Liver (tissue), 9 donors: ENCODE measurements around the gene ARAP2. TPM values are rescaled to one million over a fixed set of nuclear protein-coding genes. Genes with fewer than 3 reads are reported as not detected.

Experiments
- DNase-seq: peaks from one replicate; pipeline ENCODE4 v3.0.0-alpha.2; 2017; ENCODE audit warnings: low spot score
- H3K27ac ChIP-seq, 2 donors: one replicate each; pipeline ENCODE4 v1.7.0; 2013; ENCODE audit warnings: inconsistent platforms in 2 of 2, low read length in 2 of 2, control low read depth in 1 of 2, low read depth in 1 of 2, mild to moderate bottlenecking in 1 of 2
- H3K27me3 ChIP-seq, 4 donors: one replicate each; pipeline versions ENCODE4 v1.6.1 to v1.7.0; 2013; ENCODE audit warnings: low read length in 3 of 4, inconsistent platforms in 1 of 4, mild to moderate bottlenecking in 1 of 4, moderate library complexity in 1 of 4; ENCODE audit not compliant: control insufficient read depth in 4 of 4, insufficient read depth in 4 of 4
- H3K36me3 ChIP-seq, 4 donors: one replicate each; pipeline versions ENCODE4 v1.6.1 to v1.7.0; 2013; ENCODE audit warnings: low read length in 3 of 4, mild to moderate bottlenecking in 3 of 4, low read depth in 1 of 4, moderate library complexity in 1 of 4; ENCODE audit not compliant: control insufficient read depth in 4 of 4, insufficient read depth in 3 of 4
- H3K4me1 ChIP-seq, 4 donors: one replicate each; pipeline versions ENCODE4 v1.6.1 to v1.7.0; 2013; ENCODE audit warnings: low read length in 3 of 4, mild to moderate bottlenecking in 3 of 4, moderate library complexity in 1 of 4; ENCODE audit not compliant: control insufficient read depth in 4 of 4, insufficient read depth in 4 of 4
- H3K4me3 ChIP-seq, 3 donors: one replicate each; pipeline versions ENCODE4 v1.6.1 to v1.7.0; 2013; ENCODE audit warnings: low read length in 3 of 3, control low read depth in 1 of 3, low read depth in 1 of 3, mild to moderate bottlenecking in 1 of 3
- H3K9ac ChIP-seq, 2 donors: one replicate each; pipeline ENCODE4 v1.7.0; 2013; ENCODE audit warnings: low read length in 2 of 2, mild to moderate bottlenecking in 2 of 2, moderate library complexity in 2 of 2, control low read depth in 1 of 2, low read depth in 1 of 2
- H3K9me3 ChIP-seq, 4 donors: one replicate each; pipeline versions ENCODE4 v1.6.1 to v1.7.0; 2013; ENCODE audit warnings: low read length in 3 of 4; ENCODE audit not compliant: control insufficient read depth in 4 of 4
- EGR1 ChIP-seq, 2 donors: IDR thresholded peaks; 2 replicates each; pipeline ENCODE4 v1.6.1; 2016 to 2018; ENCODE audit warnings: antibody characterized with exemption in 2 of 2, low read depth in 2 of 2
- FOXA2 ChIP-seq: IDR thresholded peaks from 2 replicates; pipeline ENCODE4 v1.6.1; 2016; ENCODE audit warnings: antibody characterized with exemption
- GABPA ChIP-seq, 2 donors: IDR thresholded peaks in 1 of 2; conservative IDR thresholded peaks in 1 of 2; 2 replicates each; pipeline ENCODE4 v1.6.1; 2016; ENCODE audit warnings: antibody characterized with exemption in 2 of 2, mild to moderate bottlenecking in 1 of 2, moderate library complexity in 1 of 2
- HNF4A ChIP-seq, 2 donors: conservative IDR thresholded peaks; 2 replicates each; pipeline ENCODE4 v1.6.1; 2016; ENCODE audit warnings: antibody characterized with exemption in 2 of 2, mild to moderate bottlenecking in 2 of 2
- HNF4G ChIP-seq: IDR thresholded peaks from 2 replicates; pipeline ENCODE4 v1.6.1; 2016; ENCODE audit warnings: antibody characterized with exemption
- NR2F2 ChIP-seq: IDR thresholded peaks from 2 replicates; pipeline ENCODE4 v1.6.1; 2016; ENCODE audit warnings: antibody characterized with exemption
- RXRA ChIP-seq, 2 donors: IDR thresholded peaks; 2 replicates each; pipeline ENCODE4 v1.6.1; 2017 to 2018; ENCODE audit warnings: antibody characterized with exemption in 2 of 2, mild to moderate bottlenecking in 1 of 2
- SP1 ChIP-seq: IDR thresholded peaks from 2 replicates; pipeline ENCODE4 v1.6.1; 2018; ENCODE audit warnings: antibody characterized with exemption, mild to moderate bottlenecking
- TAF1 ChIP-seq: conservative IDR thresholded peaks from 2 replicates; pipeline ENCODE4 v1.6.1; 2016; ENCODE audit warnings: antibody characterized with exemption, mild to moderate bottlenecking
- YY1 ChIP-seq: IDR thresholded peaks from 2 replicates; pipeline ENCODE4 v1.6.1; 2016; ENCODE audit warnings: antibody characterized with exemption, mild to moderate bottlenecking
- WGBS: extraction: QIAGEN DNeasy Blood & Tissue Kit; methylation state at CpG from one replicate; pipeline ENCODE4 v1.1.7; 2013; 5-methylcytosine and 5-hydroxymethylcytosine counted together
- polyA plus RNA-seq, 2 donors: library from polyadenylated mRNA; stranded (reverse) in 1 of 2; unstranded in 1 of 2; fragments of 200-250 nt in 1 of 2; fragments of >200 nt in 1 of 2; fragmentation: Nextera tagmentation in 1 of 2; extraction: Ambion mirVana in 1 of 2; gene quantifications; one replicate each; pipeline versions ENCODE4 v1.2.1 to v1.2.3, GENCODE V29; 2013 to 2015
- total RNA-seq, 2 donors: library from RNA; depleted of rRNA; stranded (reverse); fragments of >200 nt; gene quantifications; one replicate each; pipeline ENCODE4 v1.2.3, GENCODE V29; 2014
- TF ChIP-seq, protein P1 (sequence below): fragments of 150-350 bp; IDR thresholded peaks from 2 replicates; pipeline ENCODE4 v1.5.1; 2017; ENCODE audit warnings: improper control_type of control experiment, low read depth, low read length; ENCODE audit not compliant: missing input control
- TF ChIP-seq, protein P2 (sequence below): IDR thresholded peaks from 2 replicates; pipeline ENCODE4 v1.6.1; 2016; ENCODE audit warnings: antibody characterized with exemption, mild to moderate bottlenecking
- TF ChIP-seq, protein P3 (sequence below): IDR thresholded peaks from 2 replicates; pipeline ENCODE4 v1.6.1; 2016; ENCODE audit warnings: antibody characterized with exemption
- TF ChIP-seq, protein P4 (sequence below): IDR thresholded peaks from 2 replicates; pipeline ENCODE4 v1.6.1; 2016; ENCODE audit warnings: antibody characterized with exemption
- donor health status: healthy.
- donor health status: healthy.
- donor health status: healthy.
- donor health status: healthy.
- donor health status: healthy.

The ARAP2 gene
- total and polyA plus RNA-seq, 4 donors = 1.6 to 23.6 (median 5.4) TPM

DNA sequence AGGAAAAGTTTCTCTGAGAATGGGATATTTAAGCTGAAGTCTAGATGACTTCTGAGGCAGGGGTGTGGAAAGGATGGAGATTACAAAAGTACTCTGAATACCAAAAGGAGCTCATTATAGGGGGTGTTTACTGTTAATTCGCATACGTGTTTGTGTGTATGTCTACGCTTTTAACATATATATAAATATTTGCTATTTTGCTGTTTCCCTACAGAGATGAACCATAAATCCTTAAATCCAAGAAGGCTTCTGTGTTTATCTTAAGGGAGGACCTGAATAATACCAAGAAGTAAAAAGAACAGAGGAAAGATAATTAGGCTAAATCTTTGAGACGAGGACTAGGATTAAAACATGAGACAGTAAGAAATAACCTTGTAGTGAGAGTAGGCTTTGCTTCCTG lies 166.0 kb downstream of the ARAP2 start (continued):
- TF ChIP-seq, protein P1, sequence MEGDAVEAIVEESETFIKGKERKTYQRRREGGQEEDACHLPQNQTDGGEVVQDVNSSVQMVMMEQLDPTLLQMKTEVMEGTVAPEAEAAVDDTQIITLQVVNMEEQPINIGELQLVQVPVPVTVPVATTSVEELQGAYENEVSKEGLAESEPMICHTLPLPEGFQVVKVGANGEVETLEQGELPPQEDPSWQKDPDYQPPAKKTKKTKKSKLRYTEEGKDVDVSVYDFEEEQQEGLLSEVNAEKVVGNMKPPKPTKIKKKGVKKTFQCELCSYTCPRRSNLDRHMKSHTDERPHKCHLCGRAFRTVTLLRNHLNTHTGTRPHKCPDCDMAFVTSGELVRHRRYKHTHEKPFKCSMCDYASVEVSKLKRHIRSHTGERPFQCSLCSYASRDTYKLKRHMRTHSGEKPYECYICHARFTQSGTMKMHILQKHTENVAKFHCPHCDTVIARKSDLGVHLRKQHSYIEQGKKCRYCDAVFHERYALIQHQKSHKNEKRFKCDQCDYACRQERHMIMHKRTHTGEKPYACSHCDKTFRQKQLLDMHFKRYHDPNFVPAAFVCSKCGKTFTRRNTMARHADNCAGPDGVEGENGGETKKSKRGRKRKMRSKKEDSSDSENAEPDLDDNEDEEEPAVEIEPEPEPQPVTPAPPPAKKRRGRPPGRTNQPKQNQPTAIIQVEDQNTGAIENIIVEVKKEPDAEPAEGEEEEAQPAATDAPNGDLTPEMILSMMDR = no peak
- TF ChIP-seq SP1 = no peak
- TF ChIP-seq RXRA (IDR thresholded peaks at IDR 0.05) = no peak
- TF ChIP-seq, protein P2, sequence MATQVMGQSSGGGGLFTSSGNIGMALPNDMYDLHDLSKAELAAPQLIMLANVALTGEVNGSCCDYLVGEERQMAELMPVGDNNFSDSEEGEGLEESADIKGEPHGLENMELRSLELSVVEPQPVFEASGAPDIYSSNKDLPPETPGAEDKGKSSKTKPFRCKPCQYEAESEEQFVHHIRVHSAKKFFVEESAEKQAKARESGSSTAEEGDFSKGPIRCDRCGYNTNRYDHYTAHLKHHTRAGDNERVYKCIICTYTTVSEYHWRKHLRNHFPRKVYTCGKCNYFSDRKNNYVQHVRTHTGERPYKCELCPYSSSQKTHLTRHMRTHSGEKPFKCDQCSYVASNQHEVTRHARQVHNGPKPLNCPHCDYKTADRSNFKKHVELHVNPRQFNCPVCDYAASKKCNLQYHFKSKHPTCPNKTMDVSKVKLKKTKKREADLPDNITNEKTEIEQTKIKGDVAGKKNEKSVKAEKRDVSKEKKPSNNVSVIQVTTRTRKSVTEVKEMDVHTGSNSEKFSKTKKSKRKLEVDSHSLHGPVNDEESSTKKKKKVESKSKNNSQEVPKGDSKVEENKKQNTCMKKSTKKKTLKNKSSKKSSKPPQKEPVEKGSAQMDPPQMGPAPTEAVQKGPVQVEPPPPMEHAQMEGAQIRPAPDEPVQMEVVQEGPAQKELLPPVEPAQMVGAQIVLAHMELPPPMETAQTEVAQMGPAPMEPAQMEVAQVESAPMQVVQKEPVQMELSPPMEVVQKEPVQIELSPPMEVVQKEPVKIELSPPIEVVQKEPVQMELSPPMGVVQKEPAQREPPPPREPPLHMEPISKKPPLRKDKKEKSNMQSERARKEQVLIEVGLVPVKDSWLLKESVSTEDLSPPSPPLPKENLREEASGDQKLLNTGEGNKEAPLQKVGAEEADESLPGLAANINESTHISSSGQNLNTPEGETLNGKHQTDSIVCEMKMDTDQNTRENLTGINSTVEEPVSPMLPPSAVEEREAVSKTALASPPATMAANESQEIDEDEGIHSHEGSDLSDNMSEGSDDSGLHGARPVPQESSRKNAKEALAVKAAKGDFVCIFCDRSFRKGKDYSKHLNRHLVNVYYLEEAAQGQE = no peak

DNA sequence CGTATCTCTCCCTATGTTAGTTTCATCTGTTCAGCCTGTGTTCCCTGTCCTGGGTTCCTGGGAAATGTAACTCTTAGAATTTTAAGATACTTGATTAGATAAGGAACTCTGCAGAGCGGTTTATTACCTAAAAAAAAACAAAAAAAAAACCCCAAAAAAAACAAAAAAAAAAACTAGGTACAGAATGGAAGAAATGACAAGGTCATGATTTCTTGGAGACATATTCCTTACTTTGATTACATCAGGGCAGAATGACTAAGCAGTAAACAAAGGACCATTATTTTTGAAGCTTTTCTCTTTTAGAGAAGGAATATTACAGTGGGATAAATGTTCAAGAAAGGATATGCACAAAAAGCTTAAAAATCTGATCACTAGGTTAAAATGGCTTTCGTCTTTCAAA lies 171.8 kb downstream of the ARAP2 start:
- Histone ChIP-seq H3K27ac (no peak overlapping the region), H3K4me1 (no peaks in the 10 kb centered on the region), H3K9ac (no peak overlapping the region), H3K4me3 (no peak overlapping the region), H3K27me3 (no peaks in the 10 kb centered on the region), H3K36me3 (peaks cover 0 to 22% (median 5%) of the 10 kb centered on the region in 4 donors), H3K9me3 (no peaks in the 10 kb centered on the region)
- TF ChIP-seq HNF4A (conservative IDR thresholded peaks at IDR 0.05) (no peak), YY1 (no peak), NR2F2 (no peak), HNF4G (no peak), RXRA (IDR thresholded peaks at IDR 0.05) (no peak), FOXA2 (no peak), TAF1 (no peak), GABPA (IDR thresholded peaks at IDR 0.05 in 1 of 2, conservative IDR thresholded peaks at IDR 0.05 in 1 of 2) (no peak), EGR1 (IDR thresholded peaks at IDR 0.05; ENCODE audit: low read depth in 2 of 2) (no peak)
- TF ChIP-seq, protein P3, sequence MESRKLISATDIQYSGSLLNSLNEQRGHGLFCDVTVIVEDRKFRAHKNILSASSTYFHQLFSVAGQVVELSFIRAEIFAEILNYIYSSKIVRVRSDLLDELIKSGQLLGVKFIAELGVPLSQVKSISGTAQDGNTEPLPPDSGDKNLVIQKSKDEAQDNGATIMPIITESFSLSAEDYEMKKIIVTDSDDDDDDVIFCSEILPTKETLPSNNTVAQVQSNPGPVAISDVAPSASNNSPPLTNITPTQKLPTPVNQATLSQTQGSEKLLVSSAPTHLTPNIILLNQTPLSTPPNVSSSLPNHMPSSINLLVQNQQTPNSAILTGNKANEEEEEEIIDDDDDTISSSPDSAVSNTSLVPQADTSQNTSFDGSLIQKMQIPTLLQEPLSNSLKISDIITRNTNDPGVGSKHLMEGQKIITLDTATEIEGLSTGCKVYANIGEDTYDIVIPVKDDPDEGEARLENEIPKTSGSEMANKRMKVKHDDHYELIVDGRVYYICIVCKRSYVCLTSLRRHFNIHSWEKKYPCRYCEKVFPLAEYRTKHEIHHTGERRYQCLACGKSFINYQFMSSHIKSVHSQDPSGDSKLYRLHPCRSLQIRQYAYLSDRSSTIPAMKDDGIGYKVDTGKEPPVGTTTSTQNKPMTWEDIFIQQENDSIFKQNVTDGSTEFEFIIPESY = no peak
- TF ChIP-seq, protein P4, sequence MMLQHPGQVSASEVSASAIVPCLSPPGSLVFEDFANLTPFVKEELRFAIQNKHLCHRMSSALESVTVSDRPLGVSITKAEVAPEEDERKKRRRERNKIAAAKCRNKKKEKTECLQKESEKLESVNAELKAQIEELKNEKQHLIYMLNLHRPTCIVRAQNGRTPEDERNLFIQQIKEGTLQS = no peak
- TF ChIP-seq, protein P2 = no peak
- TF ChIP-seq, protein P1 = no peak
- DNase-seq = no peak
- WGBS = 91% methylated on average over 3 of the region's 3 CpGs
